ENCODE data around the gene TNNC2.

TNNC2 gene

DNA sequence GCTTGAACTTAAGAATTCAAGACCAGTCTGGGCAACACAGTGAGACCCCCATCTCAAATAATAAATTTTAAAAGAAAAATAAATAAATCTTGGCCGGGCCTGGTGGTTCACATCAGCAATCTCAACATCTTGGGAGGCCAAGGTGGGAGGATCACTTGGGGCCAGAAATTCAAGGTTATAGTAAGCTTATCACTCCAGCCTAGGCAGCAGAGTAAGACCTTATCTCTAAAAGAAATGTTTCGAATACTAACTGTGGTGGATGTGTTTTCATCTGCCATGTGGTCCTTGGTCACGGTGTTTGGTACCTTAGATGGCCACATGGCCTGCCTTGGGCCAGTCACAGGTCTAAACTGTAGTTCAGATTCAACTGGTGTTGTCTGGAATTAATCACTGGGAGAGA lies 8.9 kb downstream of the TNNC2 start:
- H3K4me1 ChIP-seq (ENCODE audit: control insufficient read depth, insufficient read depth, low read length, poor library complexity, severe bottlenecking) = peaks cover 43% of the 10 kb centered on the region
- peak overlapping the region; percentile 45 for H3K27ac ChIP-seq (ENCODE audit: low read depth, low read length, severe bottlenecking)
- WGBS, 2 experiments (ENCODE audit: insufficient coverage in 2 of 2) = 80 to 100% methylated on average over 1 to 3 of the region's 3 CpGs
- H3K36me3 ChIP-seq (ENCODE audit: control insufficient read depth, insufficient read depth, low read length) = peaks cover 39% of the 10 kb centered on the region
- no peak overlapping the region for H3K4me3 ChIP-seq (ENCODE audit: extremely low read depth, insufficient read depth, low read length, poor library complexity, severe bottlenecking)
- H3K9me3 ChIP-seq (ENCODE audit: control insufficient read depth, low read length) = no peaks in the 10 kb centered on the region

DNA sequence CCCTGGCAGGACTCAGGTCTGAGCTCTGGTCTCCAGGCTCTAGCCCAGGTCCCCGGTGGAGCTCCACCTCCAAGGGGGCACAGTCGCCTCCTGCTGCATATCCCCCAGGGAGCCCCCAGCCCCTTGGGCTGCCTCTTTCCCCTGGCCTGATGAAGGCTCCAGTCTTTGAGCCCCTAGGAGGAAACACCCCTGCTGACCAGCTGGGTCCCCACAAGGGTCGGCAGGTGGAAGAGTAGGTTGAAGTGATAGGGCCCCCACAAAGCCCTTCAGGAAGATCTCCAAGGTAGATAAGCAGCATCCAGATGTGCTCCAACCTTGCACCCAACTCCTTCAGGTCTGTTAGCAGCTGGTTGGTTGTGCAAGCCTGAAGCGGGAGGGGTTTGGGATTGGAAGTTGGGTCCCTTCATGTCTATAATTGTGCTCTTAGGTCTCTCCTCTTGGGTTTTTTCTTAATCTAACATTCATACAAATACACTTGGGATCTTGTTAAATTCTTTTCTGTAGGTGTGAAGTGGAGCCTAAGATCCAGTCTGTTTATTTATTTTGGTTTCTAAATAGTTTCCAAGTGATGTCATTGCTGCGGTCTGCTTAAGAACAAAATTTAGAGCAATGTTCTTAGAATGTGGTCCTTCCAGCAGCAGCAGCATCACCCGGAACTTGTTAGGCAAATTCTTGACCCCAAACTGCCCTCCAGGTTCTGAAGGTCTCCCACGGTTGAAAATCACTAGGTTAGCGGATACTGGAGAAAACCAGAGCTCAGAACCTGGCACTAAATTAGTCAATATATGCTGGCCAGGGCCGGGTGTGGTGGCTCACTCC lies 9.5 kb downstream of the TNNC2 start:
- Histone ChIP-seq H3K9me3 (ENCODE audit: control insufficient read depth, low read length) (no peaks in the 10 kb centered on the region), H3K36me3 (ENCODE audit: control insufficient read depth, insufficient read depth, low read length) (peaks cover 41% of the 10 kb centered on the region), H3K4me3 (ENCODE audit: extremely low read depth, insufficient read depth, low read length, poor library complexity, severe bottlenecking) (no peak overlapping the region), H3K4me1 (ENCODE audit: control insufficient read depth, insufficient read depth, low read length, poor library complexity, severe bottlenecking) (peaks cover 38% of the 10 kb centered on the region), H3K27ac (ENCODE audit: low read depth, low read length, severe bottlenecking) (peak overlapping the region; percentile 75)
- WGBS, 2 experiments (ENCODE audit: insufficient coverage in 2 of 2) = 83 to 84% methylated on average over 5 to 7 of the region's 9 CpGs

DNA sequence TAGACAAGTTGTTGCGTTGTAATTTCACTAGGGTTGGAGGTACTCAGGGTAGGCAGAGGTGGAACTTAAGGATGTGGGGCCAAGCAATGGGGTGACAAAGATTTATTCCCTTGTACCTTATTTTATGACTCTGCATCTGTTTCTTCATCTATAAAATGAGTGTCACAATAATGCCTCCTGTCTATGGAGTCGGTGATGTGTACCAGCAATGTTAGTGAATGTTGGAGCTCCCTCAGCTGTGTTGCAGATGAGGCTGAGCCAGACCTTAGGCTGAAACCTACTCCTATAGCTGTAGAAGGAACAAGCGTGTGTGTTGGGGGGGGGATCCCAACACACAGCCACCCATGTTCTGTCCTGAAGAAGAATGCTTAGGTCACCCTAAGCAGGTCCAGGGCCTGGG lies 10.2 kb downstream of the TNNC2 start:
- Histone ChIP-seq H3K4me3 (ENCODE audit: extremely low read depth, insufficient read depth, low read length, poor library complexity, severe bottlenecking) (no peak overlapping the region), H3K36me3 (ENCODE audit: control insufficient read depth, insufficient read depth, low read length) (peaks cover 42% of the 10 kb centered on the region), H3K27ac (ENCODE audit: low read depth, low read length, severe bottlenecking) (no peak overlapping the region), H3K9me3 (ENCODE audit: control insufficient read depth, low read length) (no peaks in the 10 kb centered on the region), H3K4me1 (ENCODE audit: control insufficient read depth, insufficient read depth, low read length, poor library complexity, severe bottlenecking) (peaks cover 38% of the 10 kb centered on the region)
- WGBS, 2 experiments (ENCODE audit: insufficient coverage in 2 of 2) = 86 to 100% methylated on average over 1 of the region's 3 CpGs

DNA sequence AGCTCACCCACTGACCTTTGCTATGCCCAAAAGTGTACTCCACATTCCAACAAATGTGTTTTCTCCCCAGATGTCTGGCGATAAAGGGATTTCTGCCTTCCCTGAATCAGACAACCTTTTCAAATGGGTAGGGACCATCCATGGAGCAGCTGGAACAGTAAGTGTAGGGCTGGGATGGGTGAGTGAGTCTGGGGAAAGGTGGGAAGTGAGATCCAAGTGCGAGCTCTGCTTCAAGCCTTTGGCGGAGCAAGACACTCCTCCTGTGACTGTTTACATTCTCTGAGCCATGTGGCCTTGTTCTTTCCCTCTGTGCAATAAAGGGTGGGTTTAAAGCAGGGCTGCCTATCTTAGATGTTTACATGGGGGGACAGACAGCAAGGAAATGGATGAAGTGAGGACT lies 12.8 kb downstream of the TNNC2 start:
- Histone ChIP-seq H3K4me1 (ENCODE audit: control insufficient read depth, insufficient read depth, low read length, poor library complexity, severe bottlenecking) (peaks cover 38% of the 10 kb centered on the region), H3K27ac (ENCODE audit: low read depth, low read length, severe bottlenecking) (no peak overlapping the region), H3K4me3 (ENCODE audit: extremely low read depth, insufficient read depth, low read length, poor library complexity, severe bottlenecking) (peak overlapping the region; percentile 18), H3K9me3 (ENCODE audit: control insufficient read depth, low read length) (no peaks in the 10 kb centered on the region), H3K36me3 (ENCODE audit: control insufficient read depth, insufficient read depth, low read length) (peaks cover 68% of the 10 kb centered on the region)
- 83% methylated on average over 2 of the region's 3 CpGs; no CpG with 5 or more reads in 1 of the 2 experiments for WGBS, 2 experiments (ENCODE audit: insufficient coverage in 2 of 2)

DNA sequence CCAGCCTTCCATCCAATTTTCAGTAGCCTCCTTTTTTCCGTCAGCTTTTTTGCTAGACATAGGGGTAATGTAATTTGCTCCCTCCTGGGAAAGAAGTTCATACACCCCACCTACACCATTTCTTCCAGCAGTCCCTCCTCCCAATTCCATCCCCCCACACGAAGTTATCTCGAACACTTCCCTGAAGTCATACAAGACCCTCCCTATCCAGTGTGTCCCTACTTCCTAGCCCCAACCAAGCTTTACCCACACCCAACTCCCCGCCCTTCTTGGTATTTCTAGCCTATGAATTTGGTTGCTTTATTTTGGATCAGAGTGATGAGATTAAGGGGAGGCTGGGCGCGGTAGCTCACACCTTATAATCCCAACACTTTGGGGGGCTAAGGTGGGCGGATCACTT lies 13.6 kb downstream of the TNNC2 start:
- H3K36me3 ChIP-seq (ENCODE audit: control insufficient read depth, insufficient read depth, low read length) = peaks cover 77% of the 10 kb centered on the region
- H3K27ac ChIP-seq (ENCODE audit: low read depth, low read length, severe bottlenecking) = no peak overlapping the region
- peaks cover 38% of the 10 kb centered on the region for H3K4me1 ChIP-seq (ENCODE audit: control insufficient read depth, insufficient read depth, low read length, poor library complexity, severe bottlenecking)
- no peaks in the 10 kb centered on the region for H3K9me3 ChIP-seq (ENCODE audit: control insufficient read depth, low read length)
- WGBS, 2 experiments (ENCODE audit: insufficient coverage in 2 of 2) = 31 to 33% methylated on average over 3 of the region's 7 CpGs
- H3K4me3 ChIP-seq (ENCODE audit: extremely low read depth, insufficient read depth, low read length, poor library complexity, severe bottlenecking) = peak overlapping the region; percentile 91

DNA sequence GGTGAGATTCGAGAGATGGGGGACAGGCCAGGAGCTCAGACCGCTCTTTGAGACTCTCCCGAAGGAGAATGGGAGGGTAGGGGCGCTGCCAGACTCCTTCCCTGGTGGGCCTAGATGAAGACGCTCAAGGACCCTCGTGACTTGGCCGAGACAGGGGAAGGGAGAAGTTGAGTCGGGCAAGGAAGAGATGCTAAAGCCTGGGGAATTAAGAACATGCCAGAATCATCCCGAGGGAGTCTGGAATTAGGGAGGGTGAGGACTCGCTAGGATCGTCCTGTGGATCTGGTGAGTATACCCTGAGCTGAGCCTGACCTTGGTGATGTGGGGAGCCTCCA lies 14.1 kb downstream of the TNNC2 start:
- Histone ChIP-seq H3K27ac (ENCODE audit: low read depth, low read length, severe bottlenecking) (peak overlapping the region; percentile 63), H3K4me3 (ENCODE audit: extremely low read depth, insufficient read depth, low read length, poor library complexity, severe bottlenecking) (peak overlapping the region; percentile 91), H3K9me3 (ENCODE audit: control insufficient read depth, low read length) (no peaks in the 10 kb centered on the region), H3K4me1 (ENCODE audit: control insufficient read depth, insufficient read depth, low read length, poor library complexity, severe bottlenecking) (peaks cover 33% of the 10 kb centered on the region), H3K36me3 (ENCODE audit: control insufficient read depth, insufficient read depth, low read length) (peaks cover 78% of the 10 kb centered on the region)
- 0 to 1% methylated on average over 8 to 11 of the region's 11 CpGs for WGBS, 2 experiments (ENCODE audit: insufficient coverage in 2 of 2)

DNA sequence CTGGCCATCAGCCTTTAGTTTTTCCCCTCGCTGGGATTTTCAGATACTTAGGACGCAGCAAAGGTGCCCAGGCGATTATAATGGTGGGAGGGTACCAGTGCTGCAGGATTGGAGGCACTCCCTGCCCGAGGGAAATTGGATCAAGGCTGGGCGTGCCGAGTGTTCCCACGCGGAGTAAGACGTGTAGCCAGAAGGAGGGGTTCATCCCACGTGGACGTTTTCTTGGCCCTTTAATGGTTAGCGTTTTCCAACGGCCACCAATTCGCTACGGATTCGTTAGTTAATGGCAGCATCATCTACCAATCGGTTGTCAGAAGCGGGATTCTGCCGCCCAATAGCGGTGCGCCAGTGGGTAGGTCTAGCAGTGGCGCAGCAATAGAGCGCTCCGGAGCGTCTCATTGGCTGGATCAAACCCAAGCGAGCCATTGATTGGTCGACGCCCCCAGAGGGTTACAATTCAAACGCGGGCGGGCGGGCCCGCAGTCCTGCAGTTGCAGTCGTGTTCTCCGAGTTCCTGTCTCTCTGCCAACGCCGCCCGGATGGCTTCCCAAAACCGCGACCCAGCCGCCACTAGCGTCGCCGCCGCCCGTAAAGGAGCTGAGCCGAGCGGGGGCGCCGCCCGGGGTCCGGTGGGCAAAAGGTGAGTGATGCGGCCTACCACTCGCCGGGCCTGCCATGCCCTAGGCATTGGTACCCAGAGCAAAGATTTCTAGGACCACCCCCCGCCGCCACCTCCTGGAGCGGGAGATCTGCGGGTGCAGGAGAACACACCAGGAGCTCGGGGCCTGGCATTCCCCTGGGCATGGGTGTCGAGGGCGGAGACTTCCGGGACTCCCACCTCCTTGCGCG lies 14.7 kb downstream of the TNNC2 start, which contains the start of gene UBE2C:
UBE2C (plus strand) TSS at position 488 of the 849 bp plus-strand sequence; CDS start at position 540, 52 bp downstream.
- peaks cover 83% of the 10 kb centered on the region for H3K36me3 ChIP-seq (ENCODE audit: control insufficient read depth, insufficient read depth, low read length)
- WGBS, 2 experiments (ENCODE audit: insufficient coverage in 2 of 2) = 3 to 6% methylated on average over 58 to 60 of the region's 65 CpGs
- peak within 1 kb of the TSS; percentile 91 for H3K4me3 ChIP-seq (ENCODE audit: extremely low read depth, insufficient read depth, low read length, poor library complexity, severe bottlenecking)
- H3K27ac ChIP-seq (ENCODE audit: low read depth, low read length, severe bottlenecking) = peak within 1 kb of the TSS; percentile 63
- H3K4me1 ChIP-seq (ENCODE audit: control insufficient read depth, insufficient read depth, low read length, poor library complexity, severe bottlenecking) = peaks cover 28% of the 10 kb centered on the region
- no peaks in the 10 kb centered on the region for H3K9me3 ChIP-seq (ENCODE audit: control insufficient read depth, low read length)

DNA sequence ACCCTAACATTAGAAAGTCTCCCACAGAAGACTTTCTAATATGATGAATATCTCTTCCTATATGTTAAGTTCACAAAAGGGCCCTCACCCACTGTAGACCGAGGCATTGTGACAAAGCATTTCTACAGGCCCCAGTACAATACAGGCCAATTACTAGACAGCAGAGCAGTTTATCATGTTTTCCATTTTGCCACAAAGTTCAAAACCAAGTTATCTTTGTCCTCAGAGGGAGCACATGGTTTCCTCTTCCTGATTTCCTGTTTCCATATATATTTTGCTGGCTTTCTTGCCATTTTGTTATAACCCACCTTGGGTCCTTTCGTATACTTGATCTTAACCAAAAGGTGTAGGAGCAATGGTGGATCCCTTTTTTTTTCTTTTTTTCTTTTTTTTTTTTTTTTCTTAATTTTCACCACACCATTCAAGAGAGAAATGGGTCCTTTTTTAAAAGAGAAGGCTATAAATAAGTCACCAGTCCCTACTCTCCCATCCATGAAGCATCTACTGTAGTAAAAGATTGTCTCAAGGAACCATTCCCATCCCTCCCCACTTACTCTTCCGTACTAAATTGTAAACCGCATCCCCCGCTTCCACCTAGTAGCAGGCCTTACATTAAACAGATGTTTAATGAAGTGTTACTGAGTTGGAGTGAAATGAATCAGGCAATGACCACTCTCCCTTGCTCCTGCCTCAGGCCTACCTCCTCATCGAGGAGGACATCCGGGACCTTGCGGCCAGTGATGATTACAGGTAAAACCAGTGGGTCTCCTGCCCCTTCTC lies 16.7 kb downstream of the TNNC2 start:
- H3K4me3 ChIP-seq (ENCODE audit: extremely low read depth, insufficient read depth, low read length, poor library complexity, severe bottlenecking) = no peak overlapping the region
- H3K36me3 ChIP-seq (ENCODE audit: control insufficient read depth, insufficient read depth, low read length) = peaks cover 82% of the 10 kb centered on the region
- H3K27ac ChIP-seq (ENCODE audit: low read depth, low read length, severe bottlenecking) = no peak overlapping the region
- WGBS, 2 experiments (ENCODE audit: insufficient coverage in 2 of 2) = 87 to 100% methylated on average over 4 of the region's 8 CpGs
- H3K9me3 ChIP-seq (ENCODE audit: control insufficient read depth, low read length) = no peaks in the 10 kb centered on the region
- H3K4me1 ChIP-seq (ENCODE audit: control insufficient read depth, insufficient read depth, low read length, poor library complexity, severe bottlenecking) = peaks cover 10% of the 10 kb centered on the region

DNA sequence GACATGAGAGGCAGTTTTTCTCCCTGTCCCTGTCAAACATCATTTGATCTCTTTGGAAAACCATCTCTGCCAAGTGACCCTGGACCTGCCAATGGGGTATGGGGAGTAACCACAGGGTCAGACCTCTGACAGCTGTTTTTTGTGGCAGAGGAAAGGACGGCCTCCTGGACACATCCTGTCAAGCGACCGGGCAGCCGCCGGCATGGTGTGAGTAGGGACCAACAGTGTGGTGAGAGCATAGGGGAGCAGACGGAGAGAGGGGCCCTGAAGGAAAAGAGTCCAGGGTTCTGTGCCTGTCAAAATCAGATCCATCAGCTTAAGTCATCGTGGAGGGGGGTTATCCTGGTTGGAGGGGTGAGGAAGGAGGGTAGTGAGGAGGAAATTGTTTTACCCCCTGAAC lies 25.3 kb downstream of the TNNC2 start:
- no peak overlapping the region for H3K4me3 ChIP-seq (ENCODE audit: extremely low read depth, insufficient read depth, low read length, poor library complexity, severe bottlenecking)
- WGBS, 2 experiments (ENCODE audit: insufficient coverage in 2 of 2) = 85 to 95% methylated on average over 7 of the region's 7 CpGs
- peaks cover 67% of the 10 kb centered on the region for H3K36me3 ChIP-seq (ENCODE audit: control insufficient read depth, insufficient read depth, low read length)
- no peaks in the 10 kb centered on the region for H3K4me1 ChIP-seq (ENCODE audit: control insufficient read depth, insufficient read depth, low read length, poor library complexity, severe bottlenecking)
- H3K27ac ChIP-seq (ENCODE audit: low read depth, low read length, severe bottlenecking) = no peak overlapping the region
- no peaks in the 10 kb centered on the region for H3K9me3 ChIP-seq (ENCODE audit: control insufficient read depth, low read length)

DNA sequence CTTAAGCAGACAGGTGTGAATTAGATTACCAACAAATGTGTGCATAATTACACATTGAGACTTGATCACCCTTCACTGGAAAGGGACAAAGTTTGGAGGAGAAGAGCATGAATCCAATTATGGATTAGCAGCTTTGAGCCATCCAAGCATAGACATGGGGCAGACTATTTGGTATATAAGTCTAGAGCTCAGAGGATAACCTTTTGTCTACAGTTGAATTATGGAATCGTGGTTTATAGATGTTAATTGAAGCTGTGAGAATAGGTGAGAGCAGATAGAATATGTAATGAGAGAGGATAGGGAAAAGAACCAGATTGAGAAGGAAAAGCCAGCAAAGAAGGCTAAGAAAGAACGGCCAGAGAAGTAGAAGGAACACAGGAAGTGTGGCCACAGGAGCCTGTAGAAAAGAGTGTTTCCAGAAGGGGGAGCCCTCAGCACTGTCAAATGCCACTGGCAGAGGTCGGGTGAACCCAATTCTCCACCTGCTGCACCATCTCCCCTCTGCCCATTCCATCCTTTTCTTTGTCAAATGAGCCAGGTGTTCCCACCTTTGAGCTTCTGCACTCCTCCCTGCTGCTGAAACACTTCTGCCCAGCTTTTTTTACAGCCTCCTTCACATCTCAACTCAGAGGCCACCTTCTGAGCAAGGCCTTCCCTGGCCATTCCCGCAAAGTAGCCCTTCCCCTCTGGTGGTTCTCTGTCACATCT lies 28.0 kb downstream of the TNNC2 start:
- Histone ChIP-seq H3K36me3 (ENCODE audit: control insufficient read depth, insufficient read depth, low read length) (peaks cover 66% of the 10 kb centered on the region), H3K27ac (ENCODE audit: low read depth, low read length, severe bottlenecking) (no peak overlapping the region), H3K9me3 (ENCODE audit: control insufficient read depth, low read length) (no peaks in the 10 kb centered on the region), H3K4me1 (ENCODE audit: control insufficient read depth, insufficient read depth, low read length, poor library complexity, severe bottlenecking) (no peaks in the 10 kb centered on the region), H3K4me3 (ENCODE audit: extremely low read depth, insufficient read depth, low read length, poor library complexity, severe bottlenecking) (no peak overlapping the region)
- 44 to 52% methylated on average over 3 to 4 of the region's 4 CpGs for WGBS, 2 experiments (ENCODE audit: insufficient coverage in 2 of 2)
